ENCODE measurements around the gene EIF3M.
"Not testable (repeated sequence)": the region's sequence is repeated elsewhere in the genome, so short reads cannot be mapped to it uniquely, and the experiment has no call there.

Gene EIF3M

DNA sequence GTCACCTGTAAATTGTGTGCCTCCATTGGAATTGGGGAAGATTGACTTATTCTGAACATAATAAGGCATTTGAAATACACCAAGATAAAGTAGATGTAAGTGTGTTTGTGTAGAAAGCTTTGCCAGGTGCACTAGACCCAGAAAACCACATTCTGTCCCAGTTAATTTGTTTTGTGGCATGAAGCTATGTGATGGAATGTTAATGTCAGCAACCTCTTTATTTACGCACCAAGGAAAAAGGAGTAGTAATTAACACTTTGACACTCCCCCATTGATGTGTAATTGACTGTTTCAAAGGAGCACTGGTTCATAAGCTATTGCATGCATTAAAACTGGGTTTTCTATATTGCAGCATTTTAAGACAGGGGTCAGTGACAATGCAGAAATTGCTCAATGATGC is 14.3 kb downstream of the EIF3M start:
- no peak for DNase-seq

DNA sequence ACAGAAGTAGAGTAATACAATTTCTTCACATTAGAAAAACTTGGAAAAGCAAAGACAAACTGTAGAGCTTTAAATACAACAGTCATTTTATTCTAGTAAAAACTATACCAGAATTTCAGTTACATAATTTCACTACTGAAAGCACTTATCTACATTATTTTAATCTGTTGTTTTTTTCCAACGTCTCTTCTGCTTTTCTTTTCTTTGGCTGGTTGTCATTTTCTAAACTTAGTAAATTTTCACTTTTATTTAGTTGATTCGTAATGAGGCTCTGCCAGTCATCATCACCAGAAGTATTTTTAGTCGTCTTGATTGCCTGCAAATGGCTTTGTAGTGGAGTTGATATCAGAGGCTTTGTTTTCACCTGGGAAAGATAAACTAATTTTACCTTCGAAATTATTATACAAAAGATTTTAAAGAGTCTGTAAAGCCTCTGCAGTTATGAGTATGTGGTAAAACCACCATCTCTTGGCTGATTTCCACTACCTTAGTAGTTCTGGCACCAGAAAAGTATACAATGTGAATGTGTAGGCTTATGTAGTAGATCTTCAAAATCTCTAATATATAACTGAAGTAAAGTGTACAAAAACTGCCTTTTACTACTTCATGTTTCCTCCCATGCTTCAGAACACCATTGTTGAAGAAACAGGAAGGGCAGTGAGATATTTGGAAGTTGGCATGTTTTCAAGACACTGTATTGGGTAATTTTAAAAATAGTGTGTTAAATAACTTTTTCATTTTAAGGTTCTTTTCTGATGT is 19.2 kb downstream of the EIF3M start:
- no peak for DNase-seq

DNA sequence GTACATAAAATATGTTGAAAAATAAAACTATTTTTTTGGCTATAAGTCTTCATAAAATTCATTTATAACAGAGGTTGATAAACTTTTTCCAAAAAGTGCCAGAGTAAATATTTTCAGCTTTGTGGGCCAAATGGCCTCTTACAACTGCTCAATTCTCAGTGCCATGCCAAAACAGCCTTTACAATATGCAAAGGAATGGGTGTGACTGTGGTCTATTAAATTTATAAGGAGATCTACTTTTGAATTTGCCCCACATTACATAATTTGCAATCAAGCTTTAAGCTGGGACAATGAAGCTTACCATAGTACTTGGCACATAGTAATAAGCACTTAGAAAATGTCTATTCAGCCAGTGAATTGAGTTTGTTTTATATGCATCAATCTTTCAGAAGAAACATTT is 22.6 kb downstream of the EIF3M start:
- DNase-seq, result no peak

DNA sequence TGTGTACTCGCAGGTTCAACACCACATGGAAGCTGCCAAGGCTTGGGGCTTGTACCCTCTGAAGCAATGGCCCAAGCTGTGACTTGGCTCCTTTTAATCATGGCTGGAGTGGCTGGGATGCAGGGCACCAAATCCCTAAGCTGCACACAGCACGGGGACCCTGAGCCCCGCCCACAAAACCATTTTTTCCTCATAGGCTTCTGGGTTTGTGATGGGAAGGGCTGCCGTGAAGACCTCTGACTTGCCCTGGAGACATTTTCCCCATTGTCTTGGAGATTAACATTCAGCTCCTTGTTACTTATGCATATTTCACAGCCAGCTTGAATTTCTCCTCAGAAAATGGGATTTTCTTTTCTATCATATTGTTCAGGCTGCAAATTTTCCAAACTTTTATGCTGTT is 25.2 kb downstream of the EIF3M start:
- DNase-seq, result not testable (repeated sequence)

DNA sequence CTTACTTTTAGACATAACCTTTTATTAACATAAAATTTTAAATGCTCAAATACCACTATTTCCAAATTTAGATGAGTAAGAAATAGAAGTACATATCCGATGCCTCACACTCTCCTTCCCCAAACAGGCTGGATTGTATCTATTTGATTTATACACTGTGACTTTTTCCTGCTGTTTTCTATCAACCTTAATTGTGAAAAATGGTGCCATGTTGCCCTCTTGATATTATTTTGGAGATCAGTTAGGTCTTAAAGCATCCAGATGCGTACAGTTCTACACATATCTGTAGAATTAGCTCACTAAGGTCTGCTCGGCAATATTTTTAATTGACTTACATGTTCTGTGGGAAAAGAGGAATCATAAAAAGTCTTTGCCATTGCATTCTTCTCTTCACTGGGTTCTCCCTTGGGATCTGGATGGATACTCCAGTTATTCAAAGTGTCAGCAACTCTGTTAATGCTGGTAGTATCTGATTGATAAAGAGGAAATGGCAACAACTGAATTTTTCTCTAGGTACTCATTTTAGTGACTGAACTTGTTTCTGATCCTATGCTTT is 27.2 kb downstream of the EIF3M start:
- no peak for DNase-seq

DNA sequence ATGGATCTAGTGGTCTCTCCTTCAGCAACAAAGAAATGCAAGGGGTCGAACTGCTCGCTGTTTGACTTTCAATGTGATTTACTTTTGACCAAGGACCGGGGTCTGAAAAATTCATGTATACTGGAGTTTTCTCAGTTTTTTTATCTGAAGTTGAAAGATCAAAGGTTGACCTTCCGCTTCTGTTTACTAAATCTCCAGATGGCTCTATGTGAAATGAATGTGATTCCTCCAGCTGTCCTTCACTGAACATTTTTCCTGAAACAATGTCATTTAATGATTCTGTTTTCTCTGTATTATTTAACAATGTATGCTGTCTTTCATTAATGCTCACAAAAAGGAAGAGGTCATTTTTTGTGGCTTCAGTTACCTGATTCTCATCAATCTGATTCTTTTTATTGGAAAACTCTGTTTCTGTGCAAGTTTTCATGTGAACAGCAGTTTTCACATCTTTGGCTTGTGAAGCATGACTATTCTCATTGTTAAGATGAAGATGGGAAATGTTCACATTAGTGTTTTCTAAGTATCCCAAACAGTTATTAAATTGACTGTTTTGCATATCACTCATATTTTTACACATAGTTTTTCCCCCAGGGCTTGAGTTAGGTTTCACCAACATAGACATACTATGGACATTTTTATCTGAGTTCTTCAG is 30.0 kb downstream of the EIF3M start:
- no peak for DNase-seq

DNA sequence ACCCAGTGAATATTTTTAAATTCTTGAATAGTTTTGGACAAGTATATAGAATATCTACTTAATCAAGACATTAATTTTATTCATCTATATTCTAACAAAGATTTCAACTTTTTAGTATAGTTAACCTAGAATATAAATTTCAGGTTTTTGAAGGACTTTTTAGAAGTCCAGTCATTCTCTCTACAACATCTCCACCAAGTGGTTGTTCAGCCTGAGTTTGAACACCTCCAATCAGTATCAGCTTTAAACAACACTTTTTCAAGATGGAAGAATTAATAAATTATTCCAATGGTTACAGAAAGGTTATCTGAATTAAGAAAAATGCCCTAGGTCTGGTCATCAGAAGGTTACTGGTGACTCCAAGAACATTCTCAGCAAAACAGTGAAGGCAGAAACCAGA is 31.8 kb downstream of the EIF3M start:
- no peak for DNase-seq

DNA sequence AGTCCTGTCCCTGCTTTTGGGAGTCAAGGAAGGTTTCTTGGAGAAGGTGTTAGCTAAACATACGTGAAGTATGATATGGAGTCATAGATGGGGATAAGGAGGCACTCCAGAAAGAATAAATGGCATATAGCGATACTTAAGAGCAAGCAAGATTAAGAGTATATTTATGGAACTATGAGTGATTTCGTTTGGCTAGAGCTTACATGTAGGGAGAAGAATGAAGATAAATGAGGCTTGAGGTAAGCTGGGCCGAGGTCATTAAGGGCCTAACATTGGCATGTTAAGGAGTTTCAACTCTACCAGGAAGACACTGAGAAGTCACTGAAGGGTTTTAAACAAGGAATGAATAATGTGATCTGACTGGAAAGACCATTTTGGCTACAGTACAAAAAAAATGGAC is 33.3 kb downstream of the EIF3M start:
- DNase-seq, result no peak

DNA sequence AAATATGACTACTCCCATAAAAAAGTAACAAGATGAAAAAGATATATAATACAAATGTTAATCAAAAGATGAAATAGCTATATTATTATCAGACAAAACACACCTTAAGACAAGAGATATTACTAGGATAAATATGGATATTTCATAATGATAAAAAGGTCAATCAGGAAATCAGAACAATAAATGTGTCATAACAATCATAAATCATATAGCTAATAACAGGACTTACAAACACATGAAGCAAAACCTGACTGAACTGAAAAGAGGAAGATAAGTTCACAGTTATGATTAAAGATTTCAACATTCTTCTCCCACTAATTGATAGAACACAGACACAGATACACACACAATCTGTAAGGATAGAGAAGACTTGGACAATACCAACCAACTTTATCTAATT is 47.2 kb downstream of the EIF3M start:
- no peak for DNase-seq

DNA sequence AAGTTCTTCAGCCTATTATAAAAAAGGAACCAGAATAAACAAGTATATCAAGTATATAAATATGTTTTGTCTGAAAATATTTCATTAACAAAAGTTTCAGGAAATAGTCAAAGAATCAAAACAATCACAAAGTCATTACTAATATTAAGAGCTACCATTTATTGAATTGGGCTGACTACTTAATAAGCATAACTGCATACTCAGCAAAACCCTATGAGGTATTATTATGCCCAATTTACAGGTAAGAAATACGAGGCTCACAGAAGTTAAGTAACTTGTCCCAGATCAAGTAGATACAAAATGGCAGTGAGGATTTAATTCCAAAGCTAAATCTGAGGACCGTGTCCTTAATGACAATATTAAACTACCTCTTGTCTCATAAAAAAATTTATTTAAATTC is 52.2 kb downstream of the EIF3M start:
- DNase-seq, result no peak

DNA sequence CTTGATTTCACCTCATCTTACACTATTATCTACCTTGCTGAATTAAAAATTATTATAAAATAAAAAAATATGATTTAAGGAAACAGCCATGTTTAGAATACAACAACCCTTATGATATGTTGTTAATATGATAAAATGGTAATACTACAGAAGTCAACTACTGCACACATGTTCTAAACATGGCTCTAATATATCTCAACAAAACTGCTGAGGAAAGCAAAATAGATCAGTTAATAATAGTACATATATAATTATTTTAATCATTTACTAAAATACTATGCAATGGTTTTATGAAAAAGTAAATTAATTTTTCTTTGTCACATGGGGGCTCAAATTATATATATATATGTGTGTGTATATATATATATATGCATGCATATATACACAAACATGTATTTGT is 57.7 kb downstream of the EIF3M start:
- no peak for DNase-seq

DNA sequence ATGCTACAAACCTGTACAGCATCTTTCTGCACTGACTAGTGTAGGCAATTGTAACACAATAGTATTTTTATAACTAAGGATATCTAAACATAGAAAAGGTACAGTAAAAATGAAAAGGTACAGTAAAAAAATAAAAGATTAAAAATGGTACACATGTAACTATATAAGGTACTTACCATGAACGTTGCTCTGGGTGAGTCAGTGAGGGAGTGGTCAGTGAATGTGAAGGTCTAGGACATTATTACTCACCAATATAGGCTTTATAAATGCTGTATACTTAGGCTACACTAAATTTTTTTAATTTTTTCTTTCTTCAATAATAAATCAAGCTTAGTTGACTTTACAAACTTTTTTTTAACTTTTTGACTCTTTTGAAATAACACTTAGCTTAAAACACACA is 59.9 kb downstream of the EIF3M start:
- DNase-seq, result no peak
